K562 (cell line): Measurements from ENCODE around the gene CDKN2D. TPM values are rescaled to one million over a fixed set of nuclear protein-coding genes. Genes with fewer than 3 reads are reported as not detected.

Experiments used
- CCNT2 ChIP-seq: IDR thresholded peaks from 2 replicates; pipeline ENCODE4 v1.6.1; 2011; ENCODE audit warnings: borderline replicate concordance, low read depth, mild to moderate bottlenecking, moderate library complexity, mixed read lengths, low read length; ENCODE audit not compliant: insufficient read length; ENCODE audit errors: extremely low read depth
- CGGBP1 ChIP-seq: fragments of 250-450 bp; sonication (Bioruptor Pico); IDR thresholded peaks from 2 replicates; pipeline ENCODE4 v1.9.0; 2021; ENCODE audit warnings: mild to moderate bottlenecking
- HMGN3 ChIP-seq: IDR thresholded peaks from 2 replicates; pipeline ENCODE4 v1.6.1; 2011; ENCODE audit warnings: borderline replicate concordance, low read depth, mild to moderate bottlenecking, mixed read lengths, low read length; ENCODE audit not compliant: insufficient read length; ENCODE audit errors: extremely low read depth
- HNRNPH1 ChIP-seq: fragments of 200-400 bp; formaldehyde crosslinking; optimal IDR thresholded peaks from 2 replicates; pipeline ENCODE3; 2017; ENCODE audit warnings: low read depth, mild to moderate bottlenecking, low read length, moderate library complexity
- PBX2 ChIP-seq, 2 experiments: IDR thresholded peaks in 1 of 2; conservative IDR thresholded peaks in 1 of 2; 2 replicates each; pipeline ENCODE4 v1.6.1; 2016; ENCODE audit warnings: low read depth in 2 of 2, mild to moderate bottlenecking in 1 of 2, missing compliant biosample characterization in 1 of 2, missing genetic modification characterization in 1 of 2, moderate library complexity in 1 of 2
- STAT5B ChIP-seq: fragments of 250-450 bp; sonication (Bioruptor Pico); IDR thresholded peaks from 2 replicates; pipeline ENCODE4 v1.8.0; 2021; ENCODE audit warnings: mild to moderate bottlenecking, inconsistent platforms
- TRIM24 ChIP-seq, 2 experiments: fragments of 450-650 bp; IDR thresholded peaks; 2 replicates each; pipeline ENCODE4 v1.6.1; 2016
- ZBTB26 ChIP-seq: fragments of 450-650 bp; formaldehyde crosslinking; IDR thresholded peaks from 2 replicates; pipeline ENCODE4 v1.4.0; 2022; ENCODE audit warnings: missing genetic modification characterization
- ZNF197 ChIP-seq: fragments of 200-800 bp; sonication (Bioruptor generic); IDR thresholded peaks from 2 replicates; pipeline ENCODE4 v1.6.1; 2016; ENCODE audit warnings: low read depth, missing genetic modification characterization, missing compliant biosample characterization
- ZNF584 ChIP-seq: fragments of 200-800 bp; sonication (Bioruptor generic); IDR thresholded peaks from 2 replicates; pipeline ENCODE4 v1.6.1; 2016; ENCODE audit warnings: low read depth, mild to moderate bottlenecking, missing genetic modification characterization, missing compliant biosample characterization
- polyA plus RNA-seq, 8 experiments: library from polyadenylated mRNA; depleted of rRNA in 4 of 8; stranded (reverse) in 5 of 8; unstranded in 3 of 8; fragments of >200 nt; fragmentation: Nextera tagmentation in 2 of 8; fragmentation: Illumina TruSeq in 1 of 8; extraction: Ambion mirVana in 2 of 8; extraction: Trizol in 1 of 8; gene quantifications; 2 replicates each; pipeline versions ENCODE4 v1.2.1 to v1.2.3, GENCODE V29; 2011 to 2014; ENCODE audit warnings: inconsistent platforms in 1 of 8, missing spikeins in 1 of 8
- total RNA-seq, 7 experiments: library from RNA; depleted of rRNA in 6 of 7; stranded (reverse); fragments of >200 nt in 6 of 7; fragmentation: Illumina TruSeq in 2 of 7; extraction: Trizol in 2 of 7; gene quantifications; 2 replicates each; pipeline versions ENCODE4 v1.2.1 to v1.2.3, GENCODE V29; 2011 to 2021; ENCODE audit warnings: low replicate concordance in 1 of 7
- TF ChIP-seq, protein P1 (sequence below): IDR thresholded peaks from 2 replicates; pipeline ENCODE4 v1.6.1; 2011; ENCODE audit warnings: borderline replicate concordance, low read depth, mild to moderate bottlenecking, moderate library complexity, low read length; ENCODE audit not compliant: insufficient read depth, poor library complexity, severe bottlenecking
- TF ChIP-seq, protein P2 (sequence below): fragments of 250-450 bp; sonication (Bioruptor Pico); IDR thresholded peaks from 2 replicates; pipeline ENCODE4 v1.8.0; 2021; ENCODE audit warnings: mild to moderate bottlenecking, moderate library complexity
- TF ChIP-seq, protein P3 (sequence below): fragments of 450-650 bp; IDR thresholded peaks from 2 replicates; pipeline ENCODE4 v1.7.1; 2018; ENCODE audit warnings: mild to moderate bottlenecking, low read depth; ENCODE audit not compliant: partially characterized antibody

The CDKN2D gene
- total and polyA plus RNA-seq, 9 of the 15 experiments (the other 6 are each of a cell fraction or from before 2014, with no cell fraction given) = 0.41 to 8.2 (median 3.7) TPM

GRCh38 chr19:10517760-10518443 is 50.9 kb downstream of the CDKN2D start (continued):
- TF ChIP-seq ZNF197 (CRISPR knock-in tag) (no peak), CCNT2 (no peak), CGGBP1 (CRISPR knock-in tag) (no peak), ZNF584 (CRISPR knock-in tag) (no peak), HNRNPH1 (no peak), ZBTB26 (CRISPR knock-in tag) (0 out of 2 replicates have a peak, but pooled peaks have one; percentile 33), HMGN3 (no peak), TRIM24 (IDR thresholded peaks at IDR 0.05) (peak in 1 of 2 experiments; percentile 31; a peak in 1 of 4 replicates), STAT5B (CRISPR knock-in tag) (no peak), PBX2 (CRISPR knock-in tag; IDR thresholded peaks at IDR 0.05; ENCODE audit: low read depth) (no peak), PBX2 (tag; conservative IDR thresholded peaks at IDR 0.05; ENCODE audit: low read depth) (peak; percentile 77)
- TF ChIP-seq, protein P1, sequence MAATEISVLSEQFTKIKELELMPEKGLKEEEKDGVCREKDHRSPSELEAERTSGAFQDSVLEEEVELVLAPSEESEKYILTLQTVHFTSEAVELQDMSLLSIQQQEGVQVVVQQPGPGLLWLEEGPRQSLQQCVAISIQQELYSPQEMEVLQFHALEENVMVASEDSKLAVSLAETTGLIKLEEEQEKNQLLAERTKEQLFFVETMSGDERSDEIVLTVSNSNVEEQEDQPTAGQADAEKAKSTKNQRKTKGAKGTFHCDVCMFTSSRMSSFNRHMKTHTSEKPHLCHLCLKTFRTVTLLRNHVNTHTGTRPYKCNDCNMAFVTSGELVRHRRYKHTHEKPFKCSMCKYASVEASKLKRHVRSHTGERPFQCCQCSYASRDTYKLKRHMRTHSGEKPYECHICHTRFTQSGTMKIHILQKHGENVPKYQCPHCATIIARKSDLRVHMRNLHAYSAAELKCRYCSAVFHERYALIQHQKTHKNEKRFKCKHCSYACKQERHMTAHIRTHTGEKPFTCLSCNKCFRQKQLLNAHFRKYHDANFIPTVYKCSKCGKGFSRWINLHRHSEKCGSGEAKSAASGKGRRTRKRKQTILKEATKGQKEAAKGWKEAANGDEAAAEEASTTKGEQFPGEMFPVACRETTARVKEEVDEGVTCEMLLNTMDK = no peak
- TF ChIP-seq, protein P2, sequence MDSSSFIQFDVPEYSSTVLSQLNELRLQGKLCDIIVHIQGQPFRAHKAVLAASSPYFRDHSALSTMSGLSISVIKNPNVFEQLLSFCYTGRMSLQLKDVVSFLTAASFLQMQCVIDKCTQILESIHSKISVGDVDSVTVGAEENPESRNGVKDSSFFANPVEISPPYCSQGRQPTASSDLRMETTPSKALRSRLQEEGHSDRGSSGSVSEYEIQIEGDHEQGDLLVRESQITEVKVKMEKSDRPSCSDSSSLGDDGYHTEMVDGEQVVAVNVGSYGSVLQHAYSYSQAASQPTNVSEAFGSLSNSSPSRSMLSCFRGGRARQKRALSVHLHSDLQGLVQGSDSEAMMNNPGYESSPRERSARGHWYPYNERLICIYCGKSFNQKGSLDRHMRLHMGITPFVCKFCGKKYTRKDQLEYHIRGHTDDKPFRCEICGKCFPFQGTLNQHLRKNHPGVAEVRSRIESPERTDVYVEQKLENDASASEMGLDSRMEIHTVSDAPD (CRISPR knock-in tag) = no peak
- TF ChIP-seq, protein P3, sequence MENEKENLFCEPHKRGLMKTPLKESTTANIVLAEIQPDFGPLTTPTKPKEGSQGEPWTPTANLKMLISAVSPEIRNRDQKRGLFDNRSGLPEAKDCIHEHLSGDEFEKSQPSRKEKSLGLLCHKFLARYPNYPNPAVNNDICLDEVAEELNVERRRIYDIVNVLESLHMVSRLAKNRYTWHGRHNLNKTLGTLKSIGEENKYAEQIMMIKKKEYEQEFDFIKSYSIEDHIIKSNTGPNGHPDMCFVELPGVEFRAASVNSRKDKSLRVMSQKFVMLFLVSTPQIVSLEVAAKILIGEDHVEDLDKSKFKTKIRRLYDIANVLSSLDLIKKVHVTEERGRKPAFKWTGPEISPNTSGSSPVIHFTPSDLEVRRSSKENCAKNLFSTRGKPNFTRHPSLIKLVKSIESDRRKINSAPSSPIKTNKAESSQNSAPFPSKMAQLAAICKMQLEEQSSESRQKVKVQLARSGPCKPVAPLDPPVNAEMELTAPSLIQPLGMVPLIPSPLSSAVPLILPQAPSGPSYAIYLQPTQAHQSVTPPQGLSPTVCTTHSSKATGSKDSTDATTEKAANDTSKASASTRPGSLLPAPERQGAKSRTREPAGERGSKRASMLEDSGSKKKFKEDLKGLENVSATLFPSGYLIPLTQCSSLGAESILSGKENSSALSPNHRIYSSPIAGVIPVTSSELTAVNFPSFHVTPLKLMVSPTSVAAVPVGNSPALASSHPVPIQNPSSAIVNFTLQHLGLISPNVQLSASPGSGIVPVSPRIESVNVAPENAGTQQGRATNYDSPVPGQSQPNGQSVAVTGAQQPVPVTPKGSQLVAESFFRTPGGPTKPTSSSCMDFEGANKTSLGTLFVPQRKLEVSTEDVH = no peak
